Endothelial cell of umbilical vein (primary cell): ENCODE data around the gene NUP107. TPM values are rescaled to one million over a fixed set of nuclear protein-coding genes. Genes with fewer than 3 reads are reported as not detected.

Source experiments
- BruUV-seq: library from RNA; stranded (reverse); fragments of 400-500 nt; replicated peaks from 2 replicates; lab custom pipeline; 2021; lab: Mats Ljungman, UMichigan
- CTCF ChIA-PET: fragments of 300-600, 350-600 bp; sonication (Branson Sonifier 250); formaldehyde crosslinking; loops from one replicate; lab custom pipeline; 2021; ENCODE audit warnings: antibody characterized with exemption, inconsistent platforms; lab: Charles Lee
- POLR2A ChIA-PET: fragments of 300-600, 350-600 bp; sonication (Branson Sonifier 250); formaldehyde crosslinking; loops from one replicate; lab custom pipeline; 2021; ENCODE audit warnings: antibody characterized with exemption, inconsistent platforms; lab: Charles Lee
- DNase-seq: peaks from one replicate; pipeline ENCODE4 v3.0.0-alpha.2; 2011; ENCODE audit warnings: low read depth, low spot score
- FAIRE-seq: peaks from 2 replicates; lab custom pipeline; 2011; peaks lifted over from hg19 to GRCh38; lab: Jason Lieb, UNC
- H2AFZ ChIP-seq: 2 replicates; pipeline ENCODE4 v1.6.0; 2012; ENCODE audit warnings: low read depth, low read length, control low read depth, inconsistent platforms
- H3K27ac ChIP-seq: 2 replicates; pipeline ENCODE4 v1.5.1; 2011; ENCODE audit warnings: low read depth, mild to moderate bottlenecking, control low read depth, low read length, moderate library complexity; ENCODE audit not compliant: insufficient read depth
- H3K27me3 ChIP-seq, 2 experiments: 2 replicates each; pipeline versions ENCODE4 v1.6.0 to v1.6.1; 2011; ENCODE audit warnings: low read length in 2 of 2, mixed read lengths in 1 of 2; ENCODE audit not compliant: control insufficient read depth in 2 of 2, insufficient read depth in 2 of 2
- H3K36me3 ChIP-seq, 2 experiments: 2 replicates in 1 of 2; 3 replicates in 1 of 2; pipeline ENCODE4 v1.5.1; 2011; ENCODE audit warnings: low read length in 2 of 2, mild to moderate bottlenecking in 1 of 2, moderate library complexity in 1 of 2; ENCODE audit not compliant: control insufficient read depth in 2 of 2, insufficient read depth in 2 of 2; ENCODE audit errors: extremely low read depth in 1 of 2
- H3K4me1 ChIP-seq: 3 replicates; pipeline ENCODE4 v1.5.1; 2011; ENCODE audit warnings: mild to moderate bottlenecking, low read length; ENCODE audit not compliant: control insufficient read depth, insufficient read depth; ENCODE audit errors: extremely low read depth
- H3K4me2 ChIP-seq: 2 replicates; pipeline ENCODE4 v1.6.1; 2011; ENCODE audit warnings: low read length, control low read depth, mixed read lengths; ENCODE audit not compliant: insufficient read depth
- H3K4me3 ChIP-seq, 3 experiments: fragments of 200-600 bp in 1 of 3; sonication (generic), shearing (Covaris generic) in 1 of 3; replicated peaks in 1 of 3; 2 replicates each; pipeline ENCODE4 v1.5.1; 2011 to 2016; ENCODE audit warnings: control low read depth in 3 of 3, low read length in 3 of 3, mild to moderate bottlenecking in 2 of 3, inconsistent platforms in 1 of 3, low read depth in 1 of 3, moderate library complexity in 1 of 3; ENCODE audit not compliant: insufficient read depth in 1 of 3
- H3K79me2 ChIP-seq: 2 replicates; pipeline ENCODE4 v1.6.0; 2012; ENCODE audit warnings: low read length, inconsistent platforms; ENCODE audit not compliant: control insufficient read depth, insufficient read depth
- H3K9ac ChIP-seq: replicated peaks from 2 replicates; pipeline ENCODE3; 2011; ENCODE audit warnings: low read length, control low read depth; ENCODE audit not compliant: insufficient read depth; ENCODE audit errors: extremely low read depth
- H3K9me1 ChIP-seq: replicated peaks from 3 replicates; pipeline ENCODE4 v1.6.0; 2011; ENCODE audit warnings: mild to moderate bottlenecking, low read length; ENCODE audit not compliant: control insufficient read depth, insufficient read depth; ENCODE audit errors: extremely low read depth
- H3K9me3 ChIP-seq: replicated peaks from 2 replicates; pipeline ENCODE4 v1.5.1; 2012; ENCODE audit warnings: low read length, inconsistent platforms; ENCODE audit not compliant: control insufficient read depth, insufficient read depth
- H4K20me1 ChIP-seq: replicated peaks from 2 replicates; pipeline ENCODE3; 2011; ENCODE audit warnings: mild to moderate bottlenecking, low read length; ENCODE audit not compliant: control insufficient read depth, insufficient read depth; ENCODE audit errors: extremely low read depth
- EZH2 ChIP-seq: IDR thresholded peaks from 2 replicates; pipeline ENCODE4 v1.6.1; 2012; ENCODE audit warnings: borderline replicate concordance, low read depth, mild to moderate bottlenecking, moderate library complexity, low read length, inconsistent platforms; ENCODE audit not compliant: severe bottlenecking
- MAX ChIP-seq: IDR thresholded peaks from 2 replicates; pipeline ENCODE4 v1.6.1; 2011; ENCODE audit not compliant: insufficient read depth, insufficient read length
- MYC ChIP-seq: IDR thresholded peaks from one replicate; pipeline ENCODE4 v1.6.1; 2011; ENCODE audit warnings: mild to moderate bottlenecking, low read depth, low read length
- POLR2AphosphoS5 ChIP-seq: IDR thresholded peaks from 2 replicates; pipeline ENCODE4 v1.6.1; 2012; ENCODE audit warnings: low read depth, mild to moderate bottlenecking, control low read depth, low read length, moderate library complexity; ENCODE audit not compliant: insufficient read depth
- dilution Hi-C: fragments of 300-500 bp; cut with MboI; formaldehyde crosslinking; loops from one replicate; pipeline ENCODE4 v1.15.0; 2019; ENCODE audit warnings: low sequenced_read_pairs; ENCODE audit not compliant: extremely low pct_ligation_motif_present
- intact Hi-C: fragments of 100-400 bp; cut with micrococcal nuclease; formaldehyde crosslinking; loops from one replicate; pipeline ENCODE4 v1.10.0; 2022
- polyA plus RNA-seq, 4 experiments: library from polyadenylated mRNA; depleted of rRNA in 3 of 4; stranded (reverse) in 3 of 4; unstranded in 1 of 4; fragments of >200 nt; gene quantifications; 2 replicates each; pipeline versions ENCODE4 v1.2.1 to v1.2.3, GENCODE V29; 2011 to 2012; ENCODE audit warnings: missing spikeins in 1 of 4
- total RNA-seq: library from RNA; stranded (reverse); gene quantifications from 2 replicates; pipeline ENCODE4 v1.2.3, GENCODE V29; 2021

The NUP107 gene
- total and polyA plus RNA-seq, 2 donors (not counting 3 experiments of a cell fraction or from before 2014, with no cell fraction given) = 24.0 to 78.7 TPM

GRCh38 chr12:68765696-68766095 lies 78.9 kb downstream of the NUP107 start:
- dilution Hi-C loops = no loop called here
- Histone ChIP-seq H2AFZ (no peak overlapping the region), H3K4me2 (no peak overlapping the region), H3K27me3 (no peaks in the 10 kb centered on the region), H3K4me3 (no peak overlapping the region), H3K9ac (no peak overlapping the region), H3K36me3 (no peaks in the 10 kb centered on the region), H4K20me1 (no peaks in the 10 kb centered on the region), H3K9me1 (no peaks in the 10 kb centered on the region), H3K4me1 (no peaks in the 10 kb centered on the region), H3K79me2 (no peaks in the 10 kb centered on the region), H3K27ac (no peak overlapping the region), H3K9me3 (no peaks in the 10 kb centered on the region)
- CTCF ChIA-PET = interaction anchor here (0.6 kb wide), 1 partner anchor 13 kb away, joined by 3 read pairs; no protein-coding TSS in a partner anchor
- POLR2A ChIA-PET = no interaction called here
- FAIRE-seq (no peak), DNase-seq (no peak)
- intact Hi-C loops = no loop called here
- no TSS peak for BruUV-seq
- TF ChIP-seq MYC = no peak
- TF ChIP-seq MAX = no peak
- TF ChIP-seq POLR2AphosphoS5 = no peak

- Histone ChIP-seq H2AFZ (no peak overlapping the region), H3K4me2 (no peak overlapping the region), H3K27ac (no peak overlapping the region), H3K79me2 (no peaks in the 10 kb centered on the region), H3K9me3 (no peaks in the 10 kb centered on the region), H3K4me3 (no peak overlapping the region), H4K20me1 (no peaks in the 10 kb centered on the region), H3K4me1 (no peaks in the 10 kb centered on the region), H3K9me1 (no peaks in the 10 kb centered on the region), H3K27me3 (no peaks in the 10 kb centered on the region), H3K9ac (no peak overlapping the region), H3K36me3 (no peaks in the 10 kb centered on the region)
- no peak for DNase-seq
- intact Hi-C loops (no loop called here), dilution Hi-C loops (no loop called here)
- FAIRE-seq = no peak
- no TSS peak for BruUV-seq
- CTCF ChIA-PET = no interaction called here
- TF ChIP-seq EZH2 (no peak), MAX (no peak)
- POLR2A ChIA-PET = no interaction called here
Observed at GRCh38 chr12:68766646-68767045, 79.9 kb downstream of the NUP107 start.
